Measurements from ENCODE around the gene KIAA0319L. TPM values are rescaled to one million over a fixed set of nuclear protein-coding genes. Genes with fewer than 3 reads are reported as not detected.

Gene KIAA0319L
- total RNA-seq, 1 experiment from 2014 or later, result 46.4 TPM

DNA sequence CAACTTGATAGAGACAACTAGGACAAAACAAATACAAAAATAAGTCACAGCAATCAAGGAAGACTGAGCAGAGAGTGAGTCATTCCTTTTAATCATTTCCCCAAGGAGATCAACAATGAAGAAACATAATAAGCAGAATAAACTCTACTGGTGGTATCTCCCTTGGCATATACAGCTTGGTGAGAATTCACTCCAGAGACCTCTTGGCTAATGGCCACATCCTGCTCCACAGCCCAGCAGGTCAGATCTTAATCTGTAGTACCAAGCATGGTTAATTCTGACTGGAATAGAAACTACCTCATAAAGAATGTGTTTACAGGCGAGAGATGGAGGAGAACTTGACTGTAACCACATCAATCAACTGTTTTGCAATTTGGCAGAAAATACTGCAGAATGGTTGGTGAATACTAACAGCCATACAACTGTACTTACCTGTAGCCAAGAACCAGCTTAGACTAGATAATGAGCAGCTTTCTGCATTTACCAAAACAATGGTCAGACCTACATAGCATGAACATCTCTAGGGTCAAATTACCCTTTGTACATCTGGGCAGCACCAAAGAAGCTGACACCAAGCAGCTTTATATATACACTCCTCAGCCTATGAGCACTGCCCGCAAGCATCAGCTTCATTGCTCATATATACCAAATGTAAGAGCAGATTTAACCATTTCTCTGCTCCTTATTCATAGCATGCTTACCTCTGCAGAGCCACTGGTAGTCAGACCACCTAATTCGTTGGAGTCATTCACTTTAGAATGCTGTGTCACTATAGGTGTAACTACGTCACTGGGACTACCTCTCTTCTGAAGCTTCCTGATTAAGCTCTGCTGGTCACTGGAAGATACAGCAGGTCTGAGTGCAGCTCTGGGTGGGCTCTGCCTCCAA lies 51.0 kb downstream of the KIAA0319L start:
- Histone ChIP-seq H3T11ph (ENCODE audit: low read length) (no peak overlapping the region), H3K14ac (ENCODE audit: insufficient read depth, low read length) (no peak overlapping the region), H2BK120ac (ENCODE audit: low read depth, low read length, poor library complexity, severe bottlenecking) (no peak overlapping the region), H2AK5ac (ENCODE audit: insufficient read length, low read length) (no peak overlapping the region), H3K4me2 (ENCODE audit: insufficient read depth, insufficient read length, low read length) (no peak overlapping the region), H3K4me1 (ENCODE audit: insufficient read depth, low read length) (no peaks in the 10 kb centered on the region; the same call in 1 of the 2 replicates), H3K9ac (ENCODE audit: extremely low read depth, insufficient read length, low read length) (no peak overlapping the region), H3K56ac (ENCODE audit: insufficient read length, low read depth, low read length) (no peak overlapping the region), H2AFZ (ENCODE audit: low read length) (no peak overlapping the region), H4K5ac (ENCODE audit: insufficient read length, low read depth, low read length) (no peak overlapping the region), H3K79me1 (ENCODE audit: insufficient read depth, low read depth, low read length, poor library complexity, severe bottlenecking) (peaks cover 9% of the 10 kb centered on the region), H4K20me1 (ENCODE audit: control insufficient read depth, insufficient read depth, insufficient read length) (no peaks in the 10 kb centered on the region), H3K23me2 (ENCODE audit: insufficient read length, low read depth, low read length, poor library complexity, severe bottlenecking) (no peaks in the 10 kb centered on the region), H3K27me3 (ENCODE audit: insufficient read depth, low read length) (no peaks in the 10 kb centered on the region), H3K4ac (ENCODE audit: low read depth, low read length) (no peak overlapping the region), H3K18ac (ENCODE audit: insufficient read length, low read depth, low read length) (no peak overlapping the region), H3K23ac (ENCODE audit: insufficient read length, low read depth, low read length) (no peak overlapping the region), H2BK5ac (ENCODE audit: insufficient read length, low read length) (no peak overlapping the region), H4K91ac (ENCODE audit: insufficient read length, low read depth, low read length) (no peak overlapping the region), H3K79me2 (ENCODE audit: insufficient read depth, low read length) (no peaks in the 10 kb centered on the region), H3K27ac (ENCODE audit: insufficient read length, low read depth, low read length) (no peak overlapping the region), H2BK12ac (ENCODE audit: insufficient read length, low read depth, low read length) (no peak overlapping the region), H2BK20ac (ENCODE audit: low read depth, low read length, poor library complexity, severe bottlenecking) (no peak overlapping the region), H4K8ac (replicated peaks; ENCODE audit: insufficient read length, low read depth, low read length) (no peak overlapping the region), H2BK15ac (ENCODE audit: low read depth, low read length) (no peak overlapping the region), H3K9me3 (ENCODE audit: control insufficient read depth, low read depth, low read length) (no peaks in the 10 kb centered on the region)
- no peak for TF ChIP-seq CTCF (conservative IDR thresholded peaks at IDR 0.05)
- WGBS (ENCODE audit: extremely low coverage, insufficient read length, low lambda C conversion rate), result no CpG with 5 or more reads among the region's 4 CpGs
- peak overlapping the region in 1 of 3 experiments; percentile 55; a peak in 3 of 7 replicates for H3K27ac Mint-ChIP-seq
- no peaks in the 10 kb centered on the region for H3K27me3 Mint-ChIP-seq (ENCODE audit: low read depth)
- H3K36me3 Mint-ChIP-seq (ENCODE audit: insufficient read depth in 1 of 3, low read depth in 3 of 3), result peaks cover 3 to 23% (median 22%) of the 10 kb centered on the region in 3 experiments; a peak in 6 of 7 replicates
- H3K9me3 Mint-ChIP-seq, result no peaks in the 10 kb centered on the region
- H3K4me3 Mint-ChIP-seq, result no peak overlapping the region
- H3K4me1 Mint-ChIP-seq, result 0 out of 4 replicates have a peak, but pooled peaks cover 0 to 2% of the 10 kb centered on the region in 2 experiments
- DNase-seq, result no peak

Measured in H9 (cell line).